Endothelial cell of umbilical vein (primary cell): Measurements from ENCODE around the gene FEM1C. TPM values are rescaled to one million over a fixed set of nuclear protein-coding genes. Genes with fewer than 3 reads are reported as not detected.

Experiments used
- BruUV-seq: library from RNA; stranded (reverse); fragments of 400-500 nt; replicated peaks from 2 replicates; lab custom pipeline; 2021; lab: Mats Ljungman, UMichigan
- CTCF ChIA-PET: fragments of 300-600, 350-600 bp; sonication (Branson Sonifier 250); formaldehyde crosslinking; loops from one replicate; lab custom pipeline; 2021; ENCODE audit warnings: antibody characterized with exemption, inconsistent platforms; lab: Charles Lee
- POLR2A ChIA-PET: fragments of 300-600, 350-600 bp; sonication (Branson Sonifier 250); formaldehyde crosslinking; loops from one replicate; lab custom pipeline; 2021; ENCODE audit warnings: antibody characterized with exemption, inconsistent platforms; lab: Charles Lee
- DNase-seq: peaks from one replicate; pipeline ENCODE4 v3.0.0-alpha.2; 2011; ENCODE audit warnings: low read depth, low spot score
- FAIRE-seq: peaks from 2 replicates; lab custom pipeline; 2011; peaks lifted over from hg19 to GRCh38; lab: Jason Lieb, UNC
- H2AFZ ChIP-seq: 2 replicates; pipeline ENCODE4 v1.6.0; 2012; ENCODE audit warnings: low read depth, low read length, control low read depth, inconsistent platforms
- H3K27ac ChIP-seq: 2 replicates; pipeline ENCODE4 v1.5.1; 2011; ENCODE audit warnings: low read depth, mild to moderate bottlenecking, control low read depth, low read length, moderate library complexity; ENCODE audit not compliant: insufficient read depth
- H3K27me3 ChIP-seq, 2 experiments: 2 replicates each; pipeline versions ENCODE4 v1.6.0 to v1.6.1; 2011; ENCODE audit warnings: low read length in 2 of 2, mixed read lengths in 1 of 2; ENCODE audit not compliant: control insufficient read depth in 2 of 2, insufficient read depth in 2 of 2
- H3K36me3 ChIP-seq, 2 experiments: 2 replicates in 1 of 2; 3 replicates in 1 of 2; pipeline ENCODE4 v1.5.1; 2011; ENCODE audit warnings: low read length in 2 of 2, mild to moderate bottlenecking in 1 of 2, moderate library complexity in 1 of 2; ENCODE audit not compliant: control insufficient read depth in 2 of 2, insufficient read depth in 2 of 2; ENCODE audit errors: extremely low read depth in 1 of 2
- H3K4me1 ChIP-seq: 3 replicates; pipeline ENCODE4 v1.5.1; 2011; ENCODE audit warnings: mild to moderate bottlenecking, low read length; ENCODE audit not compliant: control insufficient read depth, insufficient read depth; ENCODE audit errors: extremely low read depth
- H3K4me2 ChIP-seq: 2 replicates; pipeline ENCODE4 v1.6.1; 2011; ENCODE audit warnings: low read length, control low read depth, mixed read lengths; ENCODE audit not compliant: insufficient read depth
- H3K4me3 ChIP-seq, 3 experiments: fragments of 200-600 bp in 1 of 3; sonication (generic), shearing (Covaris generic) in 1 of 3; replicated peaks in 1 of 3; 2 replicates each; pipeline ENCODE4 v1.5.1; 2011 to 2016; ENCODE audit warnings: control low read depth in 3 of 3, low read length in 3 of 3, mild to moderate bottlenecking in 2 of 3, inconsistent platforms in 1 of 3, low read depth in 1 of 3, moderate library complexity in 1 of 3; ENCODE audit not compliant: insufficient read depth in 1 of 3
- H3K79me2 ChIP-seq: 2 replicates; pipeline ENCODE4 v1.6.0; 2012; ENCODE audit warnings: low read length, inconsistent platforms; ENCODE audit not compliant: control insufficient read depth, insufficient read depth
- H3K9ac ChIP-seq: replicated peaks from 2 replicates; pipeline ENCODE3; 2011; ENCODE audit warnings: low read length, control low read depth; ENCODE audit not compliant: insufficient read depth; ENCODE audit errors: extremely low read depth
- H3K9me1 ChIP-seq: replicated peaks from 3 replicates; pipeline ENCODE4 v1.6.0; 2011; ENCODE audit warnings: mild to moderate bottlenecking, low read length; ENCODE audit not compliant: control insufficient read depth, insufficient read depth; ENCODE audit errors: extremely low read depth
- H3K9me3 ChIP-seq: replicated peaks from 2 replicates; pipeline ENCODE4 v1.5.1; 2012; ENCODE audit warnings: low read length, inconsistent platforms; ENCODE audit not compliant: control insufficient read depth, insufficient read depth
- H4K20me1 ChIP-seq: replicated peaks from 2 replicates; pipeline ENCODE3; 2011; ENCODE audit warnings: mild to moderate bottlenecking, low read length; ENCODE audit not compliant: control insufficient read depth, insufficient read depth; ENCODE audit errors: extremely low read depth
- EZH2 ChIP-seq: IDR thresholded peaks from 2 replicates; pipeline ENCODE4 v1.6.1; 2012; ENCODE audit warnings: borderline replicate concordance, low read depth, mild to moderate bottlenecking, moderate library complexity, low read length, inconsistent platforms; ENCODE audit not compliant: severe bottlenecking
- FOS ChIP-seq: IDR thresholded peaks from 2 replicates; pipeline ENCODE4 v1.6.1; 2011; ENCODE audit warnings: mild to moderate bottlenecking, low read length, moderate library complexity, borderline replicate concordance; ENCODE audit not compliant: insufficient read depth
- GATA2 ChIP-seq: IDR thresholded peaks from 2 replicates; pipeline ENCODE4 v1.7.0; 2011; ENCODE audit warnings: low read depth, mild to moderate bottlenecking, moderate library complexity, mixed read lengths, low read length; ENCODE audit not compliant: insufficient read length, insufficient read depth
- JUN ChIP-seq: IDR thresholded peaks from 2 replicates; pipeline ENCODE4 v1.6.1; 2011; ENCODE audit warnings: borderline replicate concordance, low read depth; ENCODE audit not compliant: insufficient read length, insufficient read depth
- MYC ChIP-seq: IDR thresholded peaks from one replicate; pipeline ENCODE4 v1.6.1; 2011; ENCODE audit warnings: mild to moderate bottlenecking, low read depth, low read length
- POLR2A ChIP-seq: IDR thresholded peaks from 2 replicates; pipeline ENCODE4 v1.6.1; 2012; ENCODE audit warnings: low read depth, mild to moderate bottlenecking, control low read depth, low read length
- POLR2AphosphoS5 ChIP-seq: IDR thresholded peaks from 2 replicates; pipeline ENCODE4 v1.6.1; 2012; ENCODE audit warnings: low read depth, mild to moderate bottlenecking, control low read depth, low read length, moderate library complexity; ENCODE audit not compliant: insufficient read depth
- dilution Hi-C: fragments of 300-500 bp; cut with MboI; formaldehyde crosslinking; loops from one replicate; pipeline ENCODE4 v1.15.0; 2019; ENCODE audit warnings: low sequenced_read_pairs; ENCODE audit not compliant: extremely low pct_ligation_motif_present
- intact Hi-C: fragments of 100-400 bp; cut with micrococcal nuclease; formaldehyde crosslinking; loops from one replicate; pipeline ENCODE4 v1.10.0; 2022
- polyA plus RNA-seq, 4 experiments: library from polyadenylated mRNA; depleted of rRNA in 3 of 4; stranded (reverse) in 3 of 4; unstranded in 1 of 4; fragments of >200 nt; gene quantifications; 2 replicates each; pipeline versions ENCODE4 v1.2.1 to v1.2.3, GENCODE V29; 2011 to 2012; ENCODE audit warnings: missing spikeins in 1 of 4
- total RNA-seq: library from RNA; stranded (reverse); gene quantifications from 2 replicates; pipeline ENCODE4 v1.2.3, GENCODE V29; 2021
- TF ChIP-seq, protein P1 (sequence below): IDR thresholded peaks from 2 replicates; pipeline ENCODE4 v1.6.1; 2011; ENCODE audit not compliant: insufficient read depth, insufficient read length
- TF ChIP-seq, protein P2 (sequence below), 2 donors: IDR thresholded peaks; 1 replicate in 1 of 2; 2 replicates in 1 of 2; pipeline ENCODE4 v1.5.1; 2011; ENCODE audit warnings: low read length in 2 of 2, mild to moderate bottlenecking in 2 of 2, moderate library complexity in 2 of 2, control low read depth in 1 of 2, inconsistent platforms in 1 of 2, low read depth in 1 of 2; ENCODE audit not compliant: insufficient read depth in 1 of 2; ENCODE audit errors: extremely low read depth in 1 of 2

The FEM1C gene
- total and polyA plus RNA-seq, 2 donors (not counting 3 experiments of a cell fraction or from before 2014, with no cell fraction given): 6.2 to 16.0 TPM

DNA sequence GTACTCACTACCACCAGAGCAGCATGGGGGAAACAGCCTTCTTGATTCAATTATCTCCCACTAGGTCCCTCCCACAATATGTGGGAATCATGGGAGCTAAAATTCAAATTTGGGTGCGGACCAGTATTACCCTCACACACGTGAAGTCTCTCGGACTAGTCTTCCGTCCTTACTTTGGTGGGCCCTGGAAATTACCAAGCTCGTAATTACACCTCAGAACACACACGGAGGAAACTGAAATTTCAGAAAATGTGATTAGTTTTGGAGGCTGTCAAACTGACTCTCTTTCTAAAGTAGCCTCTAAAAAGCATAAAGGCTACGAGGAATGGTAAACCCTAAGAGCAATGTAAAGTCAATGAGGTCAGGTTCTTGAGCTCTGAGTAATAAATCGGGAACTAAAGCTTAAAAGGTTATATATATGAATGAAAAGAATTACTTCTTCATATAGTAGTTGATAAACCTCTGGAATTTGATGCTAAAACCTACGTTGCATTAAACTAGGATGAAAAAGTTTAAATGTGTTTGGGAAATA, 842 bp upstream of the FEM1C start:
- Histone ChIP-seq H3K79me2 (peaks cover 35% of the 10 kb centered on the region), H3K36me3 (no peaks in the 10 kb centered on the region), H3K27me3 (no peaks in the 10 kb centered on the region), H3K9me1 (no peaks in the 10 kb centered on the region), H3K4me1 (peaks cover 18% of the 10 kb centered on the region), H3K4me3 (peak overlapping the region in 1 of 3 experiments; percentile 28), H4K20me1 (peaks cover 19% of the 10 kb centered on the region), H2AFZ (peak overlapping the region; percentile 35), H3K4me2 (no peak overlapping the region), H3K27ac (no peak overlapping the region), H3K9me3 (no peaks in the 10 kb centered on the region), H3K9ac (no peak overlapping the region)
- dilution Hi-C loops (loop anchor here (25.0 kb wide), 1 partner anchor 233 kb away; no protein-coding TSS in a partner anchor), intact Hi-C loops (no loop called here)
- ChIA-PET CTCF (interaction anchor here (1.0 to 5.5 kb wide), 7 partner anchors 9 to 236 kb away, joined by 3 to 45 read pairs (median 3); no protein-coding TSS in a partner anchor), POLR2A (interaction anchor here (1.4 to 2.1 kb wide), 4 partner anchors 10 to 30 kb away, joined by 3 to 10 read pairs (median 4); no protein-coding TSS in a partner anchor)
- TF ChIP-seq POLR2AphosphoS5: no peak
- no peak for TF ChIP-seq POLR2A
- TF ChIP-seq, protein P1, sequence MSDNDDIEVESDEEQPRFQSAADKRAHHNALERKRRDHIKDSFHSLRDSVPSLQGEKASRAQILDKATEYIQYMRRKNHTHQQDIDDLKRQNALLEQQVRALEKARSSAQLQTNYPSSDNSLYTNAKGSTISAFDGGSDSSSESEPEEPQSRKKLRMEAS: no peak
- TF ChIP-seq, protein P2, sequence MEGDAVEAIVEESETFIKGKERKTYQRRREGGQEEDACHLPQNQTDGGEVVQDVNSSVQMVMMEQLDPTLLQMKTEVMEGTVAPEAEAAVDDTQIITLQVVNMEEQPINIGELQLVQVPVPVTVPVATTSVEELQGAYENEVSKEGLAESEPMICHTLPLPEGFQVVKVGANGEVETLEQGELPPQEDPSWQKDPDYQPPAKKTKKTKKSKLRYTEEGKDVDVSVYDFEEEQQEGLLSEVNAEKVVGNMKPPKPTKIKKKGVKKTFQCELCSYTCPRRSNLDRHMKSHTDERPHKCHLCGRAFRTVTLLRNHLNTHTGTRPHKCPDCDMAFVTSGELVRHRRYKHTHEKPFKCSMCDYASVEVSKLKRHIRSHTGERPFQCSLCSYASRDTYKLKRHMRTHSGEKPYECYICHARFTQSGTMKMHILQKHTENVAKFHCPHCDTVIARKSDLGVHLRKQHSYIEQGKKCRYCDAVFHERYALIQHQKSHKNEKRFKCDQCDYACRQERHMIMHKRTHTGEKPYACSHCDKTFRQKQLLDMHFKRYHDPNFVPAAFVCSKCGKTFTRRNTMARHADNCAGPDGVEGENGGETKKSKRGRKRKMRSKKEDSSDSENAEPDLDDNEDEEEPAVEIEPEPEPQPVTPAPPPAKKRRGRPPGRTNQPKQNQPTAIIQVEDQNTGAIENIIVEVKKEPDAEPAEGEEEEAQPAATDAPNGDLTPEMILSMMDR (IDR thresholded peaks at IDR 0.05; ENCODE audit: extremely low read depth in 1 of 2, insufficient read depth in 1 of 2, low read depth in 1 of 2, low read length in 2 of 2): no peak
- no peak for TF ChIP-seq EZH2
- no peak for TF ChIP-seq JUN
- TF ChIP-seq MYC: no peak
- TF ChIP-seq GATA2: no peak
- no peak for TF ChIP-seq FOS
- DNase-seq: no peak
- TSS peak; percentile 82 for BruUV-seq
- FAIRE-seq: no peak
